ENCODE results near the gene DGKH. TPM values are rescaled to one million over a fixed set of nuclear protein-coding genes. Genes with fewer than 3 reads are reported as not detected.
A peak's percentile ranks its signal among the peaks of the same experiment; 100 is the strongest.

DGKH gene
- total and polyA plus RNA-seq, 10 of the 15 experiments (the other 5 are each of a cell fraction or from before 2014, with no cell fraction given): 1.3 to 15.2 (median 7.3) TPM

GRCh38 chr13:42279986-42280385 lies 231.5 kb downstream of the DGKH start (continued):
- TF ChIP-seq PAX5 (IDR thresholded peaks at IDR 0.05; ENCODE audit: borderline replicate concordance, low read depth, low read length) (no peak), CREB1 (IDR thresholded peaks at IDR 0.05; ENCODE audit: low read depth) (no peak), RCOR1 (conservative IDR thresholded peaks at IDR 0.05; ENCODE audit: low read depth, low read length) (no peak), LARP7 (IDR thresholded peaks at IDR 0.05) (no peak), RELA (IDR thresholded peaks at IDR 0.05; ENCODE audit: borderline replicate concordance, partially characterized antibody) (no peak), ZNF622 (IDR thresholded peaks at IDR 0.05) (no peak), E2F4 (IDR thresholded peaks at IDR 0.05; ENCODE audit: low read depth, low read length) (no peak)

DNA sequence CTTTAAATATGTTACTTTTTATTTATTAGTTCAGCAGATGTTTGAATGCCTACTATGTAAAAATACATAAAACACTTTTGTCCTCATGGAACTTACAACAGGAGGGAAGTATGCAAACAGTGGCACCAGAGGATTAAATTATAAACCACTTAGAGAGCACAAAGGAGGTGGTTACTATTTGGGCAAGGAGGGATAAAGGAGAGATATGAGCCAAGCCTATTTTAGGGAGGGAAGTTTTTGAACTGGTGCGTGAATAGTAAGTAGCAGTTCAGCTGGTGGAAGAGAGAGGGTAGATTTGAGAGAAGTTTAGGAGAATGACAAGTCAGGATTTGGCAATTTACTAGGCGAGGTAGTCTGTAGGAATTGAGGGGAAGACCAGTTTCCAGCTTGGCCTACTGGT lies 232.1 kb downstream of the DGKH start:
- intact Hi-C loops (cut with micrococcal nuclease; ENCODE audit: unreplicated experiment) (no loop called here), in situ Hi-C loops (cut with MboI) (no loop called here)
- no peak overlapping the region for H2AFZ ChIP-seq (ENCODE audit: control insufficient read depth, low read depth, low read length)
- peaks cover 16% of the 10 kb centered on the region for H3K4me1 ChIP-seq (ENCODE audit: control insufficient read depth, insufficient read depth, low read length)
- H3K4me2 ChIP-seq (ENCODE audit: control insufficient read depth, insufficient read depth): peak overlapping the region; percentile 7
- no peaks in the 10 kb centered on the region for H4K20me1 ChIP-seq (ENCODE audit: control insufficient read depth, insufficient read depth)
- no peaks in the 10 kb centered on the region for H3K27me3 ChIP-seq (replicated peaks in 1 of 2; ENCODE audit: control insufficient read depth in 2 of 2, insufficient read depth in 2 of 2, low read length in 1 of 2)
- POLR2A ChIA-PET: interaction anchor here (1.3 kb wide), 1 partner anchor 10 kb away, joined by 4 read pairs; no protein-coding TSS in a partner anchor
- DNase-seq (ENCODE audit: low read depth, low spot score) (no peak), ATAC-seq (no peak), FAIRE-seq (no peak)
- WGBS (ENCODE audit: insufficient coverage, insufficient replicate concordance, low lambda C conversion rate, missing lambda C conversion rate): 58% methylated on average over 2 of the region's 2 CpGs
- no peaks in the 10 kb centered on the region; the same call in 2 of the 3 replicates for H3K9me3 ChIP-seq (replicated peaks; ENCODE audit: control insufficient read depth, insufficient read depth, low read length)
- RAD21 ChIA-PET (ENCODE audit: unreplicated experiment): interaction anchor here (2.0 kb wide), 1 partner anchor 10 kb away, joined by 8 read pairs; no protein-coding TSS in a partner anchor
- SMC1A ChIA-PET (ENCODE audit: uncharacterized antibody, unreplicated experiment): interaction anchor here (0.8 kb wide), 1 partner anchor 38 kb away, joined by 3 read pairs; no protein-coding TSS in a partner anchor
- peaks cover 100% of the 10 kb centered on the region for H3K79me2 ChIP-seq (ENCODE audit: control insufficient read depth, insufficient read depth, low read length)
- H3K36me3 ChIP-seq (ENCODE audit: control insufficient read depth in 2 of 2, insufficient read depth in 2 of 2, low read length in 1 of 2): peaks cover 0 to 12% of the 10 kb centered on the region in 2 experiments; a peak in 3 of 4 replicates
- TF ChIP-seq NFIC (IDR thresholded peaks at IDR 0.05; ENCODE audit: low read depth, low read length) (no peak), RAD51 (IDR thresholded peaks at IDR 0.05) (no peak), POLR2AphosphoS2 (IDR thresholded peaks at IDR 0.05; ENCODE audit: low read depth, low read length) (no peak), SP1 (IDR thresholded peaks at IDR 0.05; ENCODE audit: low read depth, low read length) (no peak), NBN (IDR thresholded peaks at IDR 0.05) (no peak), WRNIP1 (IDR thresholded peaks at IDR 0.05; ENCODE audit: borderline replicate concordance, low read depth, low read length) (no peak), CREB1 (IDR thresholded peaks at IDR 0.05; ENCODE audit: low read depth) (no peak), ZBED1 (IDR thresholded peaks at IDR 0.05; ENCODE audit: borderline replicate concordance) (no peak), REST (IDR thresholded peaks at IDR 0.05; ENCODE audit: low read depth, low read length) (no peak), NFYA (IDR thresholded peaks at IDR 0.05; ENCODE audit: borderline replicate concordance, low read depth, low read length) (no peak), ZNF24 (IDR thresholded peaks at IDR 0.05) (no peak), MXI1 (IDR thresholded peaks at IDR 0.05; ENCODE audit: low read depth, low read length) (no peak)
- TF ChIP-seq, protein P1, sequence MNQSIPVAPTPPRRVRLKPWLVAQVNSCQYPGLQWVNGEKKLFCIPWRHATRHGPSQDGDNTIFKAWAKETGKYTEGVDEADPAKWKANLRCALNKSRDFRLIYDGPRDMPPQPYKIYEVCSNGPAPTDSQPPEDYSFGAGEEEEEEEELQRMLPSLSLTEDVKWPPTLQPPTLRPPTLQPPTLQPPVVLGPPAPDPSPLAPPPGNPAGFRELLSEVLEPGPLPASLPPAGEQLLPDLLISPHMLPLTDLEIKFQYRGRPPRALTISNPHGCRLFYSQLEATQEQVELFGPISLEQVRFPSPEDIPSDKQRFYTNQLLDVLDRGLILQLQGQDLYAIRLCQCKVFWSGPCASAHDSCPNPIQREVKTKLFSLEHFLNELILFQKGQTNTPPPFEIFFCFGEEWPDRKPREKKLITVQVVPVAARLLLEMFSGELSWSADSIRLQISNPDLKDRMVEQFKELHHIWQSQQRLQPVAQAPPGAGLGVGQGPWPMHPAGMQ (IDR thresholded peaks at IDR 0.05; ENCODE audit: borderline replicate concordance): no peak
- BruUV-seq (replicated peaks): no TSS peak
- H3K4me3 ChIP-seq: no peak overlapping the region
- peak overlapping the region; percentile 14; the same call in 1 of the 2 replicates for H3K27ac ChIP-seq (ENCODE audit: control insufficient read depth, insufficient read depth)
- H3K9ac ChIP-seq (ENCODE audit: control insufficient read depth, insufficient read depth, low read length): no peak overlapping the region
- CTCF ChIA-PET: interaction anchor here (1.6 kb wide), 1 partner anchor 12 kb away, joined by 4 read pairs; no protein-coding TSS in a partner anchor
